Measurements from ENCODE around the gene BABAM2. TPM values are rescaled to one million over a fixed set of nuclear protein-coding genes. Genes with fewer than 3 reads are reported as not detected.

BABAM2 gene
- total RNA-seq, 1 donor from 2014 or later, result 28.5 TPM

GRCh38 chr2:28348921-28349320, 458.4 kb downstream of the BABAM2 start:
- no peak for TF ChIP-seq EZH2 (IDR thresholded peaks at IDR 0.05; ENCODE audit: insufficient read depth, low read length)
- no peak for TF ChIP-seq CTCF (IDR thresholded peaks at IDR 0.05; ENCODE audit: insufficient read depth, low read depth, low read length)

GRCh38 chr2:28349546-28350165, 459.1 kb downstream of the BABAM2 start:
- Mint-ChIP-seq H3K27me3 (ENCODE audit: low read depth, unreplicated experiment) (peaks cover 17% of the 10 kb centered on the region), H3K4me3 (ENCODE audit: unreplicated experiment) (peak overlapping the region; percentile 40), H3K4me1 (ENCODE audit: low read depth, unreplicated experiment) (no peaks in the 10 kb centered on the region), H3K27ac (ENCODE audit: unreplicated experiment) (no peak overlapping the region), H3K36me3 (ENCODE audit: low read depth, unreplicated experiment) (no peaks in the 10 kb centered on the region), H3K9me3 (ENCODE audit: unreplicated experiment) (no peaks in the 10 kb centered on the region)
- Histone ChIP-seq H3K36me3 (ENCODE audit: insufficient read depth, low read length) (no peaks in the 10 kb centered on the region), H3K4me2 (ENCODE audit: low read length) (no peak overlapping the region), H3K9me3 (ENCODE audit: insufficient read depth, low read depth, low read length) (no peaks in the 10 kb centered on the region), H3K4me3 (ENCODE audit: insufficient read depth, low read depth, low read length) (no peak overlapping the region), H2AFZ (ENCODE audit: low read depth, low read length) (no peak overlapping the region), H3K9ac (ENCODE audit: low read length) (no peak overlapping the region), H3K4me1 (ENCODE audit: insufficient read depth, low read length) (no peaks in the 10 kb centered on the region), H3K27me3 (ENCODE audit: insufficient read depth, low read length) (no peaks in the 10 kb centered on the region), H4K20me1 (ENCODE audit: insufficient read depth, low read length) (no peaks in the 10 kb centered on the region), H3K79me2 (ENCODE audit: insufficient read depth, low read length) (no peaks in the 10 kb centered on the region), H3K27ac (ENCODE audit: low read depth, low read length) (no peak overlapping the region)
- no peak for DNase-seq (ENCODE audit: low read depth)
- TF ChIP-seq EZH2 (IDR thresholded peaks at IDR 0.05; ENCODE audit: insufficient read depth, low read length), result no peak
- no peak for TF ChIP-seq CTCF (IDR thresholded peaks at IDR 0.05; ENCODE audit: insufficient read depth, low read depth, low read length)
- FAIRE-seq, result no peak

More at GRCh38 chr2:28348921-28349320, 458.4 kb downstream of the BABAM2 start:
- Histone ChIP-seq H3K27ac (ENCODE audit: low read depth, low read length) (no peak overlapping the region), H3K79me2 (ENCODE audit: insufficient read depth, low read length) (no peaks in the 10 kb centered on the region), H3K27me3 (ENCODE audit: insufficient read depth, low read length) (no peaks in the 10 kb centered on the region), H3K4me1 (ENCODE audit: insufficient read depth, low read length) (no peaks in the 10 kb centered on the region), H4K20me1 (ENCODE audit: insufficient read depth, low read length) (no peaks in the 10 kb centered on the region), H2AFZ (ENCODE audit: low read depth, low read length) (no peak overlapping the region), H3K36me3 (ENCODE audit: insufficient read depth, low read length) (no peaks in the 10 kb centered on the region), H3K4me2 (ENCODE audit: low read length) (no peak overlapping the region), H3K9me3 (ENCODE audit: insufficient read depth, low read depth, low read length) (no peaks in the 10 kb centered on the region), H3K4me3 (ENCODE audit: insufficient read depth, low read depth, low read length) (no peak overlapping the region), H3K9ac (ENCODE audit: low read length) (no peak overlapping the region)
- H3K9me3 Mint-ChIP-seq (ENCODE audit: unreplicated experiment), result no peaks in the 10 kb centered on the region
- H3K27me3 Mint-ChIP-seq (ENCODE audit: low read depth, unreplicated experiment), result peaks cover 17% of the 10 kb centered on the region
- H3K4me3 Mint-ChIP-seq (ENCODE audit: unreplicated experiment), result no peak overlapping the region
- no peaks in the 10 kb centered on the region for H3K4me1 Mint-ChIP-seq (ENCODE audit: low read depth, unreplicated experiment)
- no peak overlapping the region for H3K27ac Mint-ChIP-seq (ENCODE audit: unreplicated experiment)
- DNase-seq (ENCODE audit: low read depth) (no peak), FAIRE-seq (no peak)
- H3K36me3 Mint-ChIP-seq (ENCODE audit: low read depth, unreplicated experiment), result no peaks in the 10 kb centered on the region

- no peak for DNase-seq (ENCODE audit: low read depth)
Measured at GRCh38 chr2:28350196-28350595, 459.7 kb downstream of the BABAM2 start.

More at GRCh38 chr2:28350196-28350595, 459.7 kb downstream of the BABAM2 start:
- Histone ChIP-seq H3K4me3 (ENCODE audit: insufficient read depth, low read depth, low read length) (no peak overlapping the region), H2AFZ (ENCODE audit: low read depth, low read length) (no peak overlapping the region), H3K4me1 (ENCODE audit: insufficient read depth, low read length) (no peaks in the 10 kb centered on the region), H4K20me1 (ENCODE audit: insufficient read depth, low read length) (no peaks in the 10 kb centered on the region), H3K9ac (ENCODE audit: low read length) (no peak overlapping the region), H3K9me3 (ENCODE audit: insufficient read depth, low read depth, low read length) (no peaks in the 10 kb centered on the region), H3K36me3 (ENCODE audit: insufficient read depth, low read length) (no peaks in the 10 kb centered on the region), H3K4me2 (ENCODE audit: low read length) (no peak overlapping the region), H3K27ac (ENCODE audit: low read depth, low read length) (no peak overlapping the region), H3K27me3 (ENCODE audit: insufficient read depth, low read length) (no peaks in the 10 kb centered on the region), H3K79me2 (ENCODE audit: insufficient read depth, low read length) (no peaks in the 10 kb centered on the region)
- H3K9me3 Mint-ChIP-seq (ENCODE audit: unreplicated experiment), result no peaks in the 10 kb centered on the region
- no peaks in the 10 kb centered on the region for H3K36me3 Mint-ChIP-seq (ENCODE audit: low read depth, unreplicated experiment)
- peaks cover 17% of the 10 kb centered on the region for H3K27me3 Mint-ChIP-seq (ENCODE audit: low read depth, unreplicated experiment)
- H3K4me1 Mint-ChIP-seq (ENCODE audit: low read depth, unreplicated experiment), result no peaks in the 10 kb centered on the region
- no peak for FAIRE-seq
- no peak overlapping the region for H3K27ac Mint-ChIP-seq (ENCODE audit: unreplicated experiment)
- TF ChIP-seq CTCF (IDR thresholded peaks at IDR 0.05; ENCODE audit: insufficient read depth, low read depth, low read length) (no peak), EZH2 (IDR thresholded peaks at IDR 0.05; ENCODE audit: insufficient read depth, low read length) (no peak)
- no peak overlapping the region for H3K4me3 Mint-ChIP-seq (ENCODE audit: unreplicated experiment)
